Mammary epithelial cell (primary cell): ENCODE results near the gene ATP6V1E1.

Source experiments
- EZH2 ChIP-seq: IDR thresholded peaks from 2 replicates; pipeline ENCODE4 v1.6.1; 2012; ENCODE audit warnings: low read length, inconsistent platforms, borderline replicate concordance
- TF ChIP-seq, protein P1 (sequence below), 2 donors: IDR thresholded peaks in 1 of 2; conservative IDR thresholded peaks in 1 of 2; 2 replicates each; pipeline ENCODE4 v1.5.1; 2011 to 2012; ENCODE audit warnings: inconsistent platforms in 2 of 2, low read length in 2 of 2, mild to moderate bottlenecking in 2 of 2, control low read depth in 1 of 2, low read depth in 1 of 2; ENCODE audit not compliant: insufficient read depth in 1 of 2; ENCODE audit errors: extremely low read depth in 1 of 2

DNA sequence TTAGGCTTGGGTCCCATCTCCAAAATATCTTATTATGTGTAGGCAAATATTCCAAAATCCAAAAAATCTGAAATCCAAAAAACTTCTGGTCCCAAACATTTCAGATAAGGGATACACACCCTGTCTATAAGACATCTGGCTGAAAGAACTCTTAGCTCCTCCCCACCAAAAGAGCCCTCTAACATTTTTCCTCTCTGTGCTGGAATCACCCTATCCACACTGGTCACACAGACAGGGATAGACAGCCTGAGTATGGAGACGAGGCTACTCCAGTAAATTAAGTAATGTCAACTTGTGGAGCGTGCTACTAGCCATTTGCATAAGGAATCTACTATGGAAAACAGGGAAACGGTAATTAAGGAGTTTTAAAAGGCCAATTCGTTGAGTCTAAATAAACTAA, 24.9 kb downstream of the ATP6V1E1 start:
- TF ChIP-seq, protein P1, sequence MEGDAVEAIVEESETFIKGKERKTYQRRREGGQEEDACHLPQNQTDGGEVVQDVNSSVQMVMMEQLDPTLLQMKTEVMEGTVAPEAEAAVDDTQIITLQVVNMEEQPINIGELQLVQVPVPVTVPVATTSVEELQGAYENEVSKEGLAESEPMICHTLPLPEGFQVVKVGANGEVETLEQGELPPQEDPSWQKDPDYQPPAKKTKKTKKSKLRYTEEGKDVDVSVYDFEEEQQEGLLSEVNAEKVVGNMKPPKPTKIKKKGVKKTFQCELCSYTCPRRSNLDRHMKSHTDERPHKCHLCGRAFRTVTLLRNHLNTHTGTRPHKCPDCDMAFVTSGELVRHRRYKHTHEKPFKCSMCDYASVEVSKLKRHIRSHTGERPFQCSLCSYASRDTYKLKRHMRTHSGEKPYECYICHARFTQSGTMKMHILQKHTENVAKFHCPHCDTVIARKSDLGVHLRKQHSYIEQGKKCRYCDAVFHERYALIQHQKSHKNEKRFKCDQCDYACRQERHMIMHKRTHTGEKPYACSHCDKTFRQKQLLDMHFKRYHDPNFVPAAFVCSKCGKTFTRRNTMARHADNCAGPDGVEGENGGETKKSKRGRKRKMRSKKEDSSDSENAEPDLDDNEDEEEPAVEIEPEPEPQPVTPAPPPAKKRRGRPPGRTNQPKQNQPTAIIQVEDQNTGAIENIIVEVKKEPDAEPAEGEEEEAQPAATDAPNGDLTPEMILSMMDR (conservative IDR thresholded peaks at IDR 0.05 in 1 of 2, IDR thresholded peaks at IDR 0.05 in 1 of 2; ENCODE audit: extremely low read depth in 1 of 2, insufficient read depth in 1 of 2, low read depth in 1 of 2, low read length in 2 of 2), result no peak
- TF ChIP-seq EZH2, result no peak
